HAP-1 (cell line): ENCODE measurements around the gene CFAP43.
A peak's percentile ranks its signal among the peaks of the same experiment; 100 is the strongest.

Experiments
- DNase-seq, 2 experiments: peaks; one replicate each; pipeline ENCODE4 v3.0.0-alpha.2; 2016 to 2020; ENCODE audit warnings: low spot score in 2 of 2
- H3K27me3 ChIP-seq: fragments of 250-450 bp; sonication (Bioruptor Pico); 2 replicates; pipeline ENCODE4 v1.5.1; 2020; ENCODE audit warnings: low read depth, mild to moderate bottlenecking, moderate library complexity
- H3K36me3 ChIP-seq: fragments of 250-450 bp; sonication (Bioruptor Pico); replicated peaks from 2 replicates; pipeline ENCODE4 v1.5.1; 2020; ENCODE audit warnings: mild to moderate bottlenecking
- H3K4me1 ChIP-seq: fragments of 250-450 bp; sonication (Bioruptor Pico); 2 replicates; pipeline ENCODE4 v1.5.1; 2020; ENCODE audit warnings: mild to moderate bottlenecking
- H3K4me3 ChIP-seq: fragments of 250-450 bp; sonication (Bioruptor Pico); 2 replicates; pipeline ENCODE4 v1.5.1; 2020; ENCODE audit warnings: mild to moderate bottlenecking, moderate library complexity
- H3K9me3 ChIP-seq: fragments of 250-450 bp; sonication (Bioruptor Pico); 2 replicates; pipeline ENCODE4 v1.5.1; 2020; ENCODE audit warnings: mild to moderate bottlenecking, moderate library complexity
- in situ Hi-C: fragments of 300-500 bp; cut with MboI; formaldehyde crosslinking; loops from 3 replicates; pipeline ENCODE4 v1.14.3; 2020; ENCODE audit warnings: low sequenced_read_pairs, inconsistent platforms, mixed read lengths

CFAP43 gene

GRCh38 chr10:104231784-104232612 lies at the start of gene CFAP43:
Gene CFAP43, minus strand, starts transcription at chr10:104232364. Its CDS starts 118 bp downstream, at chr10:104232246.
- peak; percentile 84 to 99 for DNase-seq
- Histone ChIP-seq H3K4me3 (peak within 1 kb of the TSS; percentile 62), H3K27me3 (peaks cover 9% of the 10 kb centered on the region; the same call in 1 of the 2 replicates), H3K9me3 (no peaks in the 10 kb centered on the region), H3K4me1 (no peaks in the 10 kb centered on the region), H3K36me3 (no peaks in the 10 kb centered on the region)
- in situ Hi-C loops, result no loop called here

- H3K36me3 ChIP-seq, result no peaks in the 10 kb centered on the region
- in situ Hi-C loops, result no loop called here
- no peak for DNase-seq
- H3K4me3 ChIP-seq, result no peak overlapping the region
- H3K27me3 ChIP-seq, result peaks cover 7% of the 10 kb centered on the region; the same call in 1 of the 2 replicates
- H3K4me1 ChIP-seq, result no peaks in the 10 kb centered on the region
- no peaks in the 10 kb centered on the region for H3K9me3 ChIP-seq
These were observed 49.5 kb upstream of the CFAP43 start for GRCh38 chr10:104281694-104282093.

GRCh38 chr10:104279550-104280259 lies 47.5 kb upstream of the CFAP43 start:
- no peaks in the 10 kb centered on the region for H3K4me1 ChIP-seq
- H3K9me3 ChIP-seq, result no peaks in the 10 kb centered on the region
- H3K36me3 ChIP-seq, result no peaks in the 10 kb centered on the region
- in situ Hi-C loops, result no loop called here
- DNase-seq, result no peak
- H3K4me3 ChIP-seq, result no peak overlapping the region
- H3K27me3 ChIP-seq, result no peaks in the 10 kb centered on the region

- no peaks in the 10 kb centered on the region for H3K27me3 ChIP-seq
- no peak for DNase-seq
- H3K4me3 ChIP-seq, result no peak overlapping the region
- in situ Hi-C loops, result no loop called here
- H3K4me1 ChIP-seq, result no peaks in the 10 kb centered on the region; the same call in 1 of the 2 replicates
- H3K9me3 ChIP-seq, result no peaks in the 10 kb centered on the region
- H3K36me3 ChIP-seq, result no peaks in the 10 kb centered on the region
These were observed 45.6 kb upstream of the CFAP43 start for GRCh38 chr10:104277785-104278184.

GRCh38 chr10:104276192-104276591 lies 44.0 kb upstream of the CFAP43 start:
- in situ Hi-C loops, result no loop called here
- Histone ChIP-seq H3K9me3 (no peaks in the 10 kb centered on the region), H3K4me1 (no peaks in the 10 kb centered on the region; the same call in 1 of the 2 replicates)

GRCh38 chr10:104274762-104275721 lies 42.9 kb upstream of the CFAP43 start:
- Histone ChIP-seq H3K9me3 (no peaks in the 10 kb centered on the region), H3K4me1 (no peaks in the 10 kb centered on the region; the same call in 1 of the 2 replicates), H3K27me3 (no peaks in the 10 kb centered on the region), H3K36me3 (no peaks in the 10 kb centered on the region), H3K4me3 (peak overlapping the region; percentile 17)
- in situ Hi-C loops, result no loop called here
- peak in 1 of 2 experiments; percentile 70 for DNase-seq

More at GRCh38 chr10:104276192-104276591, 44.0 kb upstream of the CFAP43 start:
- Histone ChIP-seq H3K27me3 (no peaks in the 10 kb centered on the region), H3K4me3 (no peak overlapping the region), H3K36me3 (no peaks in the 10 kb centered on the region)
- no peak for DNase-seq

GRCh38 chr10:104273899-104274575 lies 41.9 kb upstream of the CFAP43 start:
- Histone ChIP-seq H3K27me3 (no peaks in the 10 kb centered on the region), H3K4me3 (no peak overlapping the region), H3K36me3 (no peaks in the 10 kb centered on the region), H3K9me3 (no peaks in the 10 kb centered on the region), H3K4me1 (peaks cover 5% of the 10 kb centered on the region; the same call in 1 of the 2 replicates)
- no peak for DNase-seq
- in situ Hi-C loops, result no loop called here

- DNase-seq, result no peak
- H3K4me3 ChIP-seq, result no peak overlapping the region
- H3K27me3 ChIP-seq, result no peaks in the 10 kb centered on the region
- peaks cover 5% of the 10 kb centered on the region; the same call in 1 of the 2 replicates for H3K4me1 ChIP-seq
- in situ Hi-C loops, result no loop called here
- H3K9me3 ChIP-seq, result no peaks in the 10 kb centered on the region
- no peaks in the 10 kb centered on the region; the same call in 1 of the 2 replicates for H3K36me3 ChIP-seq
These were observed 41.1 kb upstream of the CFAP43 start for GRCh38 chr10:104273286-104273685.

GRCh38 chr10:104268713-104269645 lies 36.8 kb upstream of the CFAP43 start, which contains the start of gene GSTO2:
Gene GSTO2, plus strand, starts transcription at chr10:104269184. Its CDS starts 5,732 bp downstream, at chr10:104274916.
- Histone ChIP-seq H3K27me3 (no peaks in the 10 kb centered on the region), H3K36me3 (peaks cover 34% of the 10 kb centered on the region), H3K4me3 (peak within 1 kb of the TSS; percentile 77), H3K9me3 (no peaks in the 10 kb centered on the region), H3K4me1 (peaks cover 5% of the 10 kb centered on the region; the same call in 1 of the 2 replicates)
- in situ Hi-C loops, result no loop called here
- DNase-seq, result peak; percentile 96 to 99

GRCh38 chr10:104268405-104268712 lies 36.2 kb upstream of the CFAP43 start:
- in situ Hi-C loops, result no loop called here
- Histone ChIP-seq H3K9me3 (no peaks in the 10 kb centered on the region), H3K4me1 (peaks cover 5% of the 10 kb centered on the region; the same call in 1 of the 2 replicates), H3K4me3 (peak overlapping the region; percentile 77), H3K27me3 (no peaks in the 10 kb centered on the region), H3K36me3 (peaks cover 39% of the 10 kb centered on the region)
- no peak for DNase-seq

GRCh38 chr10:104267721-104268404 lies 35.7 kb upstream of the CFAP43 start:
- H3K4me1 ChIP-seq, result peaks cover 5% of the 10 kb centered on the region; the same call in 1 of the 2 replicates
- no peak for DNase-seq
- in situ Hi-C loops, result no loop called here
- H3K36me3 ChIP-seq, result peaks cover 44% of the 10 kb centered on the region
- no peaks in the 10 kb centered on the region for H3K27me3 ChIP-seq
- H3K9me3 ChIP-seq, result no peaks in the 10 kb centered on the region
- peak overlapping the region; percentile 77 for H3K4me3 ChIP-seq
